Activated T-cell treated with anti-CD3 and anti-CD28 coated beads for 24 hours (primary cell): ENCODE results near the gene ICAM3.

Experiments used
- DNase-seq: peaks from one replicate; pipeline ENCODE4 v3.0.0-alpha.2; 2020; ENCODE audit warnings: low read depth

The ICAM3 gene

GRCh38 chr19:10291554-10292205, 47.7 kb downstream of the ICAM3 start:
- no peak for DNase-seq

GRCh38 chr19:10290876-10291553, 48.4 kb downstream of the ICAM3 start:
- DNase-seq = no peak

GRCh38 chr19:10290357-10290875, 49.0 kb downstream of the ICAM3 start:
- no peak for DNase-seq

GRCh38 chr19:10289836-10290356, 49.5 kb downstream of the ICAM3 start, which contains the start of gene ICAM5:
Gene ICAM5 (plus strand): TSS chr19:10289952. CDS start chr19:10290044, 92 bp downstream.
- DNase-seq = no peak

GRCh38 chr19:10289167-10289835, 50.1 kb downstream of the ICAM3 start:
- DNase-seq = peak; percentile 65

- no peak for DNase-seq
These were observed 50.7 kb downstream of the ICAM3 start for GRCh38 chr19:10288662-10289166.

- DNase-seq = no peak
These were observed 52.4 kb downstream of the ICAM3 start, which contains the start of gene ICAM4 for GRCh38 chr19:10286803-10287737. Gene ICAM4 (plus strand): TSS chr19:10286955. CDS start chr19:10287013, 58 bp downstream.

GRCh38 chr19:10285393-10285792, 54.0 kb downstream of the ICAM3 start:
- DNase-seq = no peak

- DNase-seq = no peak
These were observed 54.5 kb downstream of the ICAM3 start for GRCh38 chr19:10284960-10285278.

GRCh38 chr19:10284065-10284959, 55.1 kb downstream of the ICAM3 start:
- no peak for DNase-seq
